Measurements from ENCODE around the gene FCHO2. TPM values are rescaled to one million over a fixed set of nuclear protein-coding genes. Genes with fewer than 3 reads are reported as not detected.

FCHO2 gene
- total RNA-seq, 1 experiment from 2014 or later = 5.8 TPM

- Histone ChIP-seq H2BK20ac (ENCODE audit: low read depth, low read length, poor library complexity, severe bottlenecking) (no peak overlapping the region), H3K4me2 (ENCODE audit: insufficient read depth, insufficient read length, low read length) (no peak overlapping the region), H3K79me1 (ENCODE audit: insufficient read depth, low read depth, low read length, poor library complexity, severe bottlenecking) (no peaks in the 10 kb centered on the region), H3T11ph (ENCODE audit: low read length) (no peak overlapping the region), H3K56ac (ENCODE audit: insufficient read length, low read depth, low read length) (no peak overlapping the region), H2AFZ (ENCODE audit: low read length) (no peak overlapping the region), H3K27me3 (ENCODE audit: insufficient read depth, low read length) (no peaks in the 10 kb centered on the region), H4K91ac (ENCODE audit: insufficient read length, low read depth, low read length) (no peak overlapping the region), H3K23me2 (ENCODE audit: insufficient read length, low read depth, low read length, poor library complexity, severe bottlenecking) (no peaks in the 10 kb centered on the region), H2BK12ac (ENCODE audit: insufficient read length, low read depth, low read length) (no peak overlapping the region), H3K14ac (ENCODE audit: insufficient read depth, low read length) (no peak overlapping the region), H4K20me1 (ENCODE audit: control insufficient read depth, insufficient read depth, insufficient read length) (no peaks in the 10 kb centered on the region), H3K27ac (ENCODE audit: insufficient read length, low read depth, low read length) (no peak overlapping the region), H2BK5ac (ENCODE audit: insufficient read length, low read length) (no peak overlapping the region), H3K9ac (ENCODE audit: extremely low read depth, insufficient read length, low read length) (no peak overlapping the region), H3K79me2 (ENCODE audit: insufficient read depth, low read length) (no peaks in the 10 kb centered on the region), H2AK5ac (ENCODE audit: insufficient read length, low read length) (no peak overlapping the region), H3K23ac (ENCODE audit: insufficient read length, low read depth, low read length) (no peak overlapping the region), H2BK120ac (ENCODE audit: low read depth, low read length, poor library complexity, severe bottlenecking) (no peak overlapping the region), H2BK15ac (ENCODE audit: low read depth, low read length) (no peak overlapping the region), H4K5ac (ENCODE audit: insufficient read length, low read depth, low read length) (no peak overlapping the region), H3K4ac (ENCODE audit: low read depth, low read length) (no peak overlapping the region), H3K9me3 (ENCODE audit: control insufficient read depth, low read depth, low read length) (no peaks in the 10 kb centered on the region), H3K4me1 (ENCODE audit: insufficient read depth, low read length) (no peaks in the 10 kb centered on the region), H4K8ac (replicated peaks; ENCODE audit: insufficient read length, low read depth, low read length) (no peak overlapping the region), H3K18ac (ENCODE audit: insufficient read length, low read depth, low read length) (no peak overlapping the region)
- no peak overlapping the region for H3K4me3 Mint-ChIP-seq
- no peaks in the 10 kb centered on the region for H3K27me3 Mint-ChIP-seq (ENCODE audit: low read depth)
- H3K27ac Mint-ChIP-seq = peak overlapping the region in 1 of 3 experiments; percentile 2; a peak in 1 of 7 replicates
- no peak for TF ChIP-seq CTCF (conservative IDR thresholded peaks at IDR 0.05)
- H3K9me3 Mint-ChIP-seq = no peaks in the 10 kb centered on the region
- peaks cover 0 to 2% of the 10 kb centered on the region in 2 experiments; a peak in 1 of 4 replicates for H3K4me1 Mint-ChIP-seq
- no CpG with 5 or more reads among the region's 1 CpG for WGBS (ENCODE audit: extremely low coverage, insufficient read length, low lambda C conversion rate)
- H3K36me3 Mint-ChIP-seq (ENCODE audit: insufficient read depth in 1 of 3, low read depth in 3 of 3) = no peaks in the 10 kb centered on the region
- no peak for DNase-seq
Observed at GRCh38 chr5:72917371-72917776, 38.5 kb upstream of the FCHO2 start.
